ENCODE data around the gene LIPT2. TPM values are rescaled to one million over a fixed set of nuclear protein-coding genes. Genes with fewer than 3 reads are reported as not detected.
"Not testable (repeated sequence)": the region's sequence is repeated elsewhere in the genome, so short reads cannot be mapped to it uniquely, and the experiment has no call there.

LIPT2 gene
- 2.3 and 2.4 TPM in 2 replicates for total RNA-seq (2014; rRNA removed; shearing (Covaris generic))

GRCh38 chr11:74492974-74493790 is at the start of gene LIPT2:
Gene LIPT2, minus strand, starts transcription at chr11:74493724. Its CDS starts 21 bp downstream, at chr11:74493703.
- Histone ChIP-seq H3K9me3 (replicated peaks) (no peaks in the 10 kb centered on the region), H3K27me3 (replicated peaks) (no peaks in the 10 kb centered on the region), H3K36me3 (no peaks in the 10 kb centered on the region), H3K4me1 (replicated peaks) (no peaks in the 10 kb centered on the region), H3K27ac (peak within 1 kb of the TSS; percentile 72), H3K4me3 (peak within 1 kb of the TSS; percentile 81)
- DNase-seq (ENCODE audit: low read depth in 1 of 2, low spot score in 2 of 2): peak; percentile 78 to 91

GRCh38 chr11:74541466-74541865 is 47.9 kb upstream of the LIPT2 start:
- H3K4me1 ChIP-seq (replicated peaks): no peaks in the 10 kb centered on the region
- H3K27ac ChIP-seq: no peak overlapping the region
- H3K9me3 ChIP-seq (replicated peaks): no peaks in the 10 kb centered on the region
- H3K36me3 ChIP-seq: no peaks in the 10 kb centered on the region
- no peaks in the 10 kb centered on the region for H3K27me3 ChIP-seq (replicated peaks)
- H3K4me3 ChIP-seq: no peak overlapping the region
- no peak for DNase-seq (ENCODE audit: low read depth in 1 of 2, low spot score in 2 of 2)

GRCh38 chr11:74540270-74540669 is 46.7 kb upstream of the LIPT2 start:
- no peak for DNase-seq (ENCODE audit: low read depth in 1 of 2, low spot score in 2 of 2)
- H3K4me1 ChIP-seq (replicated peaks): no peaks in the 10 kb centered on the region
- no peak overlapping the region for H3K4me3 ChIP-seq
- H3K9me3 ChIP-seq (replicated peaks): no peaks in the 10 kb centered on the region
- H3K36me3 ChIP-seq: no peaks in the 10 kb centered on the region
- no peaks in the 10 kb centered on the region for H3K27me3 ChIP-seq (replicated peaks)
- H3K27ac ChIP-seq: no peak overlapping the region

GRCh38 chr11:74538680-74539079 is 45.2 kb upstream of the LIPT2 start:
- H3K27ac ChIP-seq: no peak overlapping the region
- DNase-seq (ENCODE audit: low read depth in 1 of 2, low spot score in 2 of 2): no peak
- H3K27me3 ChIP-seq (replicated peaks): no peaks in the 10 kb centered on the region
- H3K4me1 ChIP-seq (replicated peaks): no peaks in the 10 kb centered on the region
- H3K4me3 ChIP-seq: no peak overlapping the region
- no peaks in the 10 kb centered on the region for H3K36me3 ChIP-seq
- H3K9me3 ChIP-seq (replicated peaks): no peaks in the 10 kb centered on the region

GRCh38 chr11:74535371-74536160 is 42.0 kb upstream of the LIPT2 start:
- H3K9me3 ChIP-seq (replicated peaks): no peaks in the 10 kb centered on the region
- no peaks in the 10 kb centered on the region for H3K27me3 ChIP-seq (replicated peaks)
- no peaks in the 10 kb centered on the region for H3K36me3 ChIP-seq
- no peak overlapping the region for H3K27ac ChIP-seq
- no peak for DNase-seq (ENCODE audit: low read depth in 1 of 2, low spot score in 2 of 2)
- H3K4me3 ChIP-seq: no peak overlapping the region
- H3K4me1 ChIP-seq (replicated peaks): no peaks in the 10 kb centered on the region

- H3K27ac ChIP-seq: not testable (repeated sequence)
Measured at GRCh38 chr11:74534946-74535275, 41.4 kb upstream of the LIPT2 start.

GRCh38 chr11:74534216-74534945 is 40.9 kb upstream of the LIPT2 start:
- Histone ChIP-seq H3K4me1 (replicated peaks) (no peaks in the 10 kb centered on the region), H3K27me3 (replicated peaks) (no peaks in the 10 kb centered on the region), H3K36me3 (no peaks in the 10 kb centered on the region)

More at GRCh38 chr11:74534946-74535275, 41.4 kb upstream of the LIPT2 start:
- H3K36me3 ChIP-seq; H3K4me3 ChIP-seq; H3K9me3 ChIP-seq (replicated peaks); DNase-seq (ENCODE audit: low read depth in 1 of 2, low spot score in 2 of 2); H3K4me1 ChIP-seq (replicated peaks); H3K27me3 ChIP-seq (replicated peaks): not testable (repeated sequence)

GRCh38 chr11:74533421-74533820 is 39.9 kb upstream of the LIPT2 start:
- H3K4me1 ChIP-seq (replicated peaks): no peaks in the 10 kb centered on the region
- no peaks in the 10 kb centered on the region for H3K9me3 ChIP-seq (replicated peaks)
- no peaks in the 10 kb centered on the region for H3K27me3 ChIP-seq (replicated peaks)
- H3K36me3 ChIP-seq: no peaks in the 10 kb centered on the region
- H3K4me3 ChIP-seq: no peak overlapping the region
- no peak overlapping the region for H3K27ac ChIP-seq
- DNase-seq (ENCODE audit: low read depth in 1 of 2, low spot score in 2 of 2): no peak

More at GRCh38 chr11:74534216-74534945, 40.9 kb upstream of the LIPT2 start:
- no peaks in the 10 kb centered on the region for H3K9me3 ChIP-seq (replicated peaks)
- H3K4me3 ChIP-seq: no peak overlapping the region
- DNase-seq (ENCODE audit: low read depth in 1 of 2, low spot score in 2 of 2): no peak
- H3K27ac ChIP-seq: no peak overlapping the region

GRCh38 chr11:74532501-74533246 is 39.1 kb upstream of the LIPT2 start:
- Histone ChIP-seq H3K36me3 (no peaks in the 10 kb centered on the region), H3K27me3 (replicated peaks) (no peaks in the 10 kb centered on the region), H3K4me1 (replicated peaks) (no peaks in the 10 kb centered on the region), H3K27ac (no peak overlapping the region), H3K9me3 (replicated peaks) (no peaks in the 10 kb centered on the region), H3K4me3 (no peak overlapping the region)
- no peak for DNase-seq (ENCODE audit: low read depth in 1 of 2, low spot score in 2 of 2)

- Histone ChIP-seq H3K4me3 (no peak overlapping the region), H3K4me1 (replicated peaks) (peaks cover 6% of the 10 kb centered on the region), H3K27me3 (replicated peaks) (no peaks in the 10 kb centered on the region), H3K36me3 (no peaks in the 10 kb centered on the region), H3K27ac (no peak overlapping the region), H3K9me3 (replicated peaks) (no peaks in the 10 kb centered on the region)
- no peak for DNase-seq (ENCODE audit: low read depth in 1 of 2, low spot score in 2 of 2)
Measured at GRCh38 chr11:74524978-74525377, 31.5 kb upstream of the LIPT2 start.

- peaks cover 6% of the 10 kb centered on the region for H3K4me1 ChIP-seq (replicated peaks)
- H3K9me3 ChIP-seq (replicated peaks): no peaks in the 10 kb centered on the region
- H3K27ac ChIP-seq: no peak overlapping the region
- no peaks in the 10 kb centered on the region for H3K27me3 ChIP-seq (replicated peaks)
- DNase-seq (ENCODE audit: low read depth in 1 of 2, low spot score in 2 of 2): no peak
- no peaks in the 10 kb centered on the region for H3K36me3 ChIP-seq
- H3K4me3 ChIP-seq: no peak overlapping the region
Measured at GRCh38 chr11:74524501-74524900, 31.0 kb upstream of the LIPT2 start.

- H3K9me3 ChIP-seq (replicated peaks): no peaks in the 10 kb centered on the region
- H3K36me3 ChIP-seq: no peaks in the 10 kb centered on the region
- no peak overlapping the region for H3K4me3 ChIP-seq
- DNase-seq (ENCODE audit: low read depth in 1 of 2, low spot score in 2 of 2): peak in 1 of 2 experiments; percentile 1
- no peak overlapping the region for H3K27ac ChIP-seq
- H3K4me1 ChIP-seq (replicated peaks): peaks cover 6% of the 10 kb centered on the region
- H3K27me3 ChIP-seq (replicated peaks): no peaks in the 10 kb centered on the region
Measured at GRCh38 chr11:74522776-74523175, 29.3 kb upstream of the LIPT2 start.

GRCh38 chr11:74521666-74522252 is 28.2 kb upstream of the LIPT2 start:
- Histone ChIP-seq H3K27ac (no peak overlapping the region), H3K4me3 (no peak overlapping the region), H3K4me1 (replicated peaks) (peaks cover 6% of the 10 kb centered on the region), H3K27me3 (replicated peaks) (no peaks in the 10 kb centered on the region), H3K36me3 (no peaks in the 10 kb centered on the region), H3K9me3 (replicated peaks) (no peaks in the 10 kb centered on the region)
- DNase-seq (ENCODE audit: low read depth in 1 of 2, low spot score in 2 of 2): no peak

All from SJSA1 (cell line).